Nephron progenitor cell (in vitro differentiated cells): ENCODE measurements around the gene THEM4.

Experiments used
- DNase-seq: peaks from one replicate; pipeline ENCODE4 v3.0.0; 2021
- H3K27ac Mint-ChIP-seq: 2 replicates; pipeline ENCODE4 v1.8.0; 2021; ENCODE audit warnings: mild to moderate bottlenecking, moderate library complexity, mixed read lengths
- H3K27me3 Mint-ChIP-seq: 2 replicates; pipeline ENCODE4 v1.8.0; 2021; ENCODE audit warnings: mild to moderate bottlenecking, low read depth, mixed read lengths; ENCODE audit not compliant: poor library complexity
- H3K36me3 Mint-ChIP-seq: 2 replicates; pipeline ENCODE4 v1.8.0; 2021; ENCODE audit warnings: low read depth, mixed read lengths
- H3K4me1 Mint-ChIP-seq: 2 replicates; pipeline ENCODE4 v1.8.0; 2021; ENCODE audit warnings: mixed read lengths
- H3K4me3 Mint-ChIP-seq: 2 replicates; pipeline ENCODE4 v1.8.0; 2021; ENCODE audit warnings: mild to moderate bottlenecking, moderate library complexity, mixed read lengths
- H3K9me3 Mint-ChIP-seq: 2 replicates; pipeline ENCODE4 v1.8.0; 2021; ENCODE audit warnings: mild to moderate bottlenecking, moderate library complexity, mixed read lengths
- TF ChIP-seq, protein P1 (sequence below): fragments of 200-600 bp; sonication (generic); IDR thresholded peaks from 2 replicates; pipeline ENCODE4 v1.5.0; 2021; ENCODE audit warnings: antibody characterized with exemption

The THEM4 gene

DNA sequence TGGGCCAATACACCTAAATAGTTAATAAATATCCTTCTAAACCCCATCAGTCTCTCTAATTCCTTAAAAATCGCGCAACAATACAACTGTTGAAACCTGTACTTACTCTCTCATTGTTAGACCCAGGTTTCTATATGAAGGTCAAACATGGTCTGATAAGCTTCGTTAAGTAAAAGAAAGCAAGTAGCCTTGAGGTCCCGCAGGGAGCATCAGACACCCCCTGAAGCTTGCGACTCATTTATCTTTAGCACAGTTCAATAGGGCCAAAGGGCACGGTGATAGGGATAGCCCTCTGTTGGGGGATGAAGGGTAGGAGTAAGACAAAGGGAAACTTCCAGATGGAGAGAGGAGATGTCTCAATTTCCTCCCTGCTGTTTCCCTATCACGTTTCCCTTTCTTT is 27.3 kb upstream of the THEM4 start:
- H3K9me3 Mint-ChIP-seq: no peaks in the 10 kb centered on the region
- DNase-seq: peak; percentile 19
- peaks cover 38% of the 10 kb centered on the region for H3K4me1 Mint-ChIP-seq
- no peaks in the 10 kb centered on the region for H3K27me3 Mint-ChIP-seq
- peak overlapping the region; percentile 18 for H3K27ac Mint-ChIP-seq
- TF ChIP-seq, protein P1, sequence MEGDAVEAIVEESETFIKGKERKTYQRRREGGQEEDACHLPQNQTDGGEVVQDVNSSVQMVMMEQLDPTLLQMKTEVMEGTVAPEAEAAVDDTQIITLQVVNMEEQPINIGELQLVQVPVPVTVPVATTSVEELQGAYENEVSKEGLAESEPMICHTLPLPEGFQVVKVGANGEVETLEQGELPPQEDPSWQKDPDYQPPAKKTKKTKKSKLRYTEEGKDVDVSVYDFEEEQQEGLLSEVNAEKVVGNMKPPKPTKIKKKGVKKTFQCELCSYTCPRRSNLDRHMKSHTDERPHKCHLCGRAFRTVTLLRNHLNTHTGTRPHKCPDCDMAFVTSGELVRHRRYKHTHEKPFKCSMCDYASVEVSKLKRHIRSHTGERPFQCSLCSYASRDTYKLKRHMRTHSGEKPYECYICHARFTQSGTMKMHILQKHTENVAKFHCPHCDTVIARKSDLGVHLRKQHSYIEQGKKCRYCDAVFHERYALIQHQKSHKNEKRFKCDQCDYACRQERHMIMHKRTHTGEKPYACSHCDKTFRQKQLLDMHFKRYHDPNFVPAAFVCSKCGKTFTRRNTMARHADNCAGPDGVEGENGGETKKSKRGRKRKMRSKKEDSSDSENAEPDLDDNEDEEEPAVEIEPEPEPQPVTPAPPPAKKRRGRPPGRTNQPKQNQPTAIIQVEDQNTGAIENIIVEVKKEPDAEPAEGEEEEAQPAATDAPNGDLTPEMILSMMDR: no peak
- H3K36me3 Mint-ChIP-seq: no peaks in the 10 kb centered on the region
- peak overlapping the region; percentile 7 for H3K4me3 Mint-ChIP-seq

DNA sequence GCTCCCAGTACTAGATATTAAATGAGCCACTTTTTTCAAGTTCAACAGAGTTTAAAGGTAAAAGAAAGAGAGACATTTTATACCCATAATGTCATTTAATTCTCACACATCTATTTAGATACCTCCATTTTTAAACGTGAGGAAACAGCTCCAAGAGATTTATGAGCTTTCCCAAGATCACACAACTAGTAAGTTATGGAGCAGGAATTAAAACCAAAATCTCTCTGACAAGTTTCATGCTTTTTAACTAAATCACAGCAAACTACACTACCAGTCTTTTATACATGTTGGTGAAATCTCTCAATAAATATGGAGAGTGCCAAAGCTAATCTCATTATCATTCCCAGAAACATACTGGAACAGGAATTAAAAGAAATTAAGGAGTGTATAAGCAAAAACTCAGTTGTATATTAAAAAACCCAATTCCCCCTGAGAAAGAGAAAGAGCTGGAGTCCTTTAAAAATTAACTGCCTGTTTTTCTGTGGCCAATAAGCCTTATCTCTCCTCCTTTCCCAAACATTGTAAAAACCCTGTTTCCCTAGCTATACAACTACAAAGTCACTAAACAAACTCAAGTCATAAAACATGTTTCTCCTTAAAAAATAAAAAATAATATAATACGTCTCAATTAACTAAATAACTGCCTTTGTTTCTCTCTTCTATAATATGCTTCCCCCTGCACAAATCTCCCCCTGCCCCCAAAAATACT is 26.7 kb upstream of the THEM4 start:
- Mint-ChIP-seq H3K9me3 (peaks cover under 1% of the 10 kb centered on the region), H3K4me3 (peak overlapping the region; percentile 7), H3K36me3 (no peaks in the 10 kb centered on the region), H3K4me1 (peaks cover 33% of the 10 kb centered on the region), H3K27me3 (no peaks in the 10 kb centered on the region), H3K27ac (peak overlapping the region; percentile 18)
- no peak for DNase-seq
- TF ChIP-seq, protein P1: no peak

DNA sequence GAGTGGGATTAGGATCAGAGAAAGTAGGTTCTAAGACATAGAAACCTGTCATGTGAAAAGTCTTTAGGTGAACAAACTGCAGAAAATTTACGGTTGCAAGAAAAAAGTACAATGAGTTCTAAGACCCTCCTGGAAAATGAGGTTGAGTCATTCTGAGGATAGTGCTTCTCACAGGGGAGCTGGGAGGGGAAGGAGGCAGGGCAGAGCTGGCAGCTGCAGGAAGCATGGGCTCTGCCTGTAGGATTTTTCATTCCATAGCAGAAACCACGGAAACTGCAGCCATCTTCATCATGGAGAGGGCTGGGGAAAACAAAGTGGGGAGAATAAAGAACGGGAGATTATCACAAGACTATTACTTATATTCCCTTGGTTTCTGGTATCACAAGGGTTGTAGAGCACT is 25.8 kb upstream of the THEM4 start:
- Mint-ChIP-seq H3K27me3 (peaks cover 3% of the 10 kb centered on the region), H3K9me3 (peaks cover 5% of the 10 kb centered on the region), H3K27ac (no peak overlapping the region), H3K4me3 (peak overlapping the region; percentile 1), H3K36me3 (no peaks in the 10 kb centered on the region), H3K4me1 (peaks cover 32% of the 10 kb centered on the region)
- DNase-seq: no peak
- TF ChIP-seq, protein P1: no peak

DNA sequence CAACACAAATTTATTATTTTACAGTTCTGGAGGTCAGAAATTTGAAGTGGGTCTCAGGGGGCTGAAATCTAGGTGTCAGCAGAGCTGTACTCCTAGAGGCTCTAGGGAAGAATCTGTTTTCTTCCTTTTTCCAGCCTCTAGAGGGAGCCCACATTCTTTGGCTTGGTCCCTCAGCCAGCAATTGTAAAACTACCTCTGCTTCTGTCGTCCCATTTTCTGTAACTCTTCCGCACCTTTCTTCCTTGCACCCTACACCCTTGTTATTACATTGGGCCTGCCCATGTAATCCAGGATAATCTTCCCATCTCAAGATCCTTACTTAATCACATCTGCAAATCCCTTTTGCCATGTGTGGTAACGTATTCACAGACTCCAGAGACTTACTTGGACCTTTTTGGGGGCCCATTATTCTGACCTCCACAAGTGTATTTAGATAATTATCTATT is 24.8 kb upstream of the THEM4 start:
- Mint-ChIP-seq H3K27me3 (peaks cover 3% of the 10 kb centered on the region), H3K4me3 (no peak overlapping the region), H3K9me3 (peaks cover 10% of the 10 kb centered on the region), H3K27ac (no peak overlapping the region), H3K36me3 (no peaks in the 10 kb centered on the region), H3K4me1 (peaks cover 32% of the 10 kb centered on the region)
- TF ChIP-seq, protein P1: peak; percentile 77
- peak; percentile 42 for DNase-seq

DNA sequence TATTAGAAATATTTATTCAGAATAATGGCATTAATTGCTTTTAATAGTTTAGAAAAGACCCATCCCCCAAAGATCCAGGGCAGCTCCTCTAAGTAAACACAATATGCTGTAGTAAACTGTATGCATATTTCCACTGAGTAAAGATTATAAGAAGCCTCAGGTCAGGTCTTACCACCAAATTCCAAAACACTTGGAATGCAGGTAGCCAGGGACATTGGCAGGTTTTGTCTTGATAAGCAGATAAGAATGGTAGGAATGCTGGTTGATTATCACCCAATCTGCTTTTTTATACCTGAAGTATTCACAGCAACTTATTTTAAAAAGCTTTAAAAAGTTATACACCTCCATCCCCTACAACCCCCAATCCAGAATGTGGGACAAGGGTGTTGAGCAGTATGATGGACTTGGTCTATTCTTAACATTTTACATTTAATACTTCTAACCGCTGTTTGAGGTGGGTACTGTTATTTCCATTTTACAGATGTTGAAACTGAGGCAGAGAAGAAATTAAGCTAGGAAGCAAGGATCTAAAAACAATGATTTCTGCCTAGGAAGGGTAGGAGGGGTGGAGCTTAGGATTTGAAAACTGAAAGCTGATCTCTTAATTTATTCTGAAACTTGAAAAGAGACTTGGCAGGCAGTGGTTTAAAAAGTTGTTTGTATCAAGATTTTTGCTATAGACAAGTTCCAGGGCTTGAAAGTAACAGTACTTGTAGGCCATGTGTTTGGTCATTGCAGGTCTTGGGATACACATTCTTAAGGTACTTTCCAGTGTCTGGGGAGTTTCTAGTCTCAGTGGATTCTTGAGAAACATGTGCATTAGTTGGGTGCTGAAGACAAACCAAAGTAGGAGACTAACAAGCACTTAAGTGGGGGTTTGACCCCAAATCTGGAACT is 15.6 kb upstream of the THEM4 start:
- peak overlapping the region; percentile 57 for H3K27ac Mint-ChIP-seq
- DNase-seq: no peak

More for the DNA sequence above, 15.6 kb upstream of the THEM4 start:
- Mint-ChIP-seq H3K9me3 (peaks cover 3% of the 10 kb centered on the region), H3K27me3 (peaks cover 12% of the 10 kb centered on the region), H3K4me1 (peaks cover 27% of the 10 kb centered on the region), H3K36me3 (no peaks in the 10 kb centered on the region), H3K4me3 (no peak overlapping the region)
- TF ChIP-seq, protein P1: no peak
